ENCODE results near the gene ZNF84.

ZNF84 gene

GRCh38 chr12:133037207-133038005, at the start of gene ZNF84:
Gene ZNF84, plus strand, starts transcription at chr12:133037509. Its CDS starts 3,959 bp downstream, at chr12:133041468.
- DNase-seq: peak; percentile 97

GRCh38 chr12:132998741-132999140, 38.6 kb upstream of the ZNF84 start:
- no peak for DNase-seq

- DNase-seq: no peak
Measured at GRCh38 chr12:133010657-133011297, 26.5 kb upstream of the ZNF84 start.

- no peak for DNase-seq
Measured at GRCh38 chr12:133023566-133023965, 13.7 kb upstream of the ZNF84 start.

- no peak for DNase-seq
Measured at GRCh38 chr12:133026996-133027395, 10.3 kb upstream of the ZNF84 start.

- no peak for DNase-seq
Measured at GRCh38 chr12:133038118-133038709, 905 bp downstream of the ZNF84 start.

- DNase-seq: no peak
Measured at GRCh38 chr12:133046698-133047097, 9.4 kb downstream of the ZNF84 start.

GRCh38 chr12:133057446-133057845, 20.1 kb downstream of the ZNF84 start:
- DNase-seq: no peak

GRCh38 chr12:133058203-133059113, 21.1 kb downstream of the ZNF84 start:
- no peak for DNase-seq

- DNase-seq: no peak
Measured at GRCh38 chr12:133061954-133062353, 24.6 kb downstream of the ZNF84 start.

GRCh38 chr12:133063556-133063955, 26.2 kb downstream of the ZNF84 start:
- DNase-seq: no peak

- no peak for DNase-seq
Measured at GRCh38 chr12:133073836-133074235, 36.5 kb downstream of the ZNF84 start.

GRCh38 chr12:133080026-133080367, 42.7 kb downstream of the ZNF84 start:
- peak; percentile 98 for DNase-seq

- DNase-seq: peak; percentile 97
Measured at GRCh38 chr12:133080368-133081158, 43.3 kb downstream of the ZNF84 start, which contains the start of gene ZNF140. Gene ZNF140, plus strand, starts transcription at chr12:133080923. Its CDS starts 398 bp downstream, at chr12:133081321.

GRCh38 chr12:133081159-133081780, 44.0 kb downstream of the ZNF84 start:
- DNase-seq: no peak

GRCh38 chr12:133083345-133083744, 46.0 kb downstream of the ZNF84 start:
- no peak for DNase-seq

GRCh38 chr12:133105620-133106019, 68.3 kb downstream of the ZNF84 start:
- no peak for DNase-seq

- no peak for DNase-seq
Measured at GRCh38 chr12:133106253-133106652, 68.9 kb downstream of the ZNF84 start.

- DNase-seq: no peak
Measured at GRCh38 chr12:133107121-133107520, 69.8 kb downstream of the ZNF84 start.

- no peak for DNase-seq
Measured at GRCh38 chr12:133108150-133108549, 70.8 kb downstream of the ZNF84 start.

Measured in NCI-H510A treated with DMSO at 0.1 percent for 48 hours (cell line).